HepG2 (cell line): ENCODE data around the gene CSK. TPM values are rescaled to one million over a fixed set of nuclear protein-coding genes. Genes with fewer than 3 reads are reported as not detected.

Experiments
- ATAC-seq: fragments of 200-7000 bp; cut with Tn5 transposase; 3 replicates; pipeline ENCODE4 v1.9.1; 2020; ENCODE audit warnings: mild to moderate bottlenecking, moderate library complexity
- BruUV-seq: library from RNA; stranded (reverse); fragments of 400-500 nt; replicated peaks from 2 replicates; lab custom pipeline; 2021; lab: Mats Ljungman, UMichigan
- CTCF ChIA-PET: fragments of 300-600 bp; formaldehyde crosslinking; extraction: SDS; loops from one replicate; lab custom pipeline; 2021; ENCODE audit warnings: low total read pairs, inconsistent platforms, low intra/inter-chr PET ratio; lab: Yijun Ruan, JAX
- POLR2A ChIA-PET: fragments of 350-600 bp; sonication (Branson Sonifier 250); formaldehyde crosslinking; loops from one replicate; lab custom pipeline; 2020; ENCODE audit warnings: antibody characterized with exemption, inconsistent platforms; lab: Yijun Ruan, JAX
- DNase-seq: peaks from one replicate; pipeline ENCODE4 v3.0.0-alpha.2; 2015; ENCODE audit warnings: low spot score
- FAIRE-seq: peaks from 3 replicates; lab custom pipeline; 2011; peaks lifted over from hg19 to GRCh38; lab: Jason Lieb, UNC
- H2AFZ ChIP-seq: one replicate; pipeline ENCODE4 v1.6.1; 2011; ENCODE audit warnings: low read length, inconsistent platforms
- H3K27ac ChIP-seq: fragments of 300-600 bp; 3 replicates; pipeline ENCODE4 v1.8.0; 2011; ENCODE audit warnings: mixed run types, mild to moderate bottlenecking, mixed read lengths, low read length, inconsistent platforms; ENCODE audit not compliant: insufficient read depth; ENCODE audit errors: extremely low read length
- H3K27me3 ChIP-seq, 2 experiments: fragments of 200-600 bp in 1 of 2; 2 replicates in 1 of 2; 3 replicates in 1 of 2; pipeline versions ENCODE4 v1.6.0 to v1.8.0; 2011; ENCODE audit warnings: low read length in 2 of 2, mild to moderate bottlenecking in 2 of 2, moderate library complexity in 2 of 2, inconsistent platforms in 1 of 2; ENCODE audit not compliant: insufficient read depth in 2 of 2, control insufficient read depth in 1 of 2
- H3K36me3 ChIP-seq, 2 experiments: fragments of 200-600 bp in 1 of 2; replicated peaks in 1 of 2; 2 replicates in 1 of 2; 3 replicates in 1 of 2; pipeline versions ENCODE4 v1.5.1 to v1.8.0; 2011; ENCODE audit warnings: low read length in 2 of 2, inconsistent platforms in 1 of 2; ENCODE audit not compliant: insufficient read depth in 2 of 2, control insufficient read depth in 1 of 2
- H3K4me1 ChIP-seq: 2 replicates; pipeline ENCODE4 v1.5.1; 2012; ENCODE audit warnings: low read length, inconsistent platforms; ENCODE audit not compliant: insufficient read depth
- H3K4me2 ChIP-seq: 2 replicates; pipeline ENCODE4 v1.6.0; 2011; ENCODE audit warnings: low read depth, low read length, inconsistent platforms
- H3K4me3 ChIP-seq, 3 experiments: fragments of 200-600 bp in 1 of 3; sonication (generic), shearing (Covaris generic) in 1 of 3; replicated peaks in 1 of 3; 2 replicates each; pipeline ENCODE4 v1.5.1; 2011 to 2016; ENCODE audit warnings: low read length in 3 of 3, inconsistent platforms in 2 of 3, low read depth in 2 of 3, mild to moderate bottlenecking in 2 of 3, control low read depth in 1 of 3, mixed read lengths in 1 of 3; ENCODE audit not compliant: insufficient read depth in 1 of 3
- H3K79me2 ChIP-seq: one replicate; pipeline ENCODE4 v1.6.1; 2011; ENCODE audit warnings: low read length, inconsistent platforms; ENCODE audit not compliant: insufficient read depth
- H3K9ac ChIP-seq: 2 replicates; pipeline ENCODE4 v1.6.0; 2011; ENCODE audit warnings: mild to moderate bottlenecking, low read depth, low read length, inconsistent platforms; ENCODE audit not compliant: insufficient read depth
- H3K9me3 ChIP-seq: 2 replicates; pipeline ENCODE4 v1.5.1; 2012; ENCODE audit warnings: mild to moderate bottlenecking, low read length
- H4K20me1 ChIP-seq: 2 replicates; pipeline ENCODE4 v1.6.0; 2011; ENCODE audit warnings: inconsistent platforms, mild to moderate bottlenecking, low read length, moderate library complexity; ENCODE audit not compliant: insufficient read depth
- CERS6 ChIP-seq: sonication (generic); formaldehyde crosslinking; IDR thresholded peaks from 2 replicates; pipeline ENCODE4 v1.5.0; 2020; ENCODE audit warnings: missing genetic modification reagents
- CSRNP1 ChIP-seq: sonication (generic); formaldehyde crosslinking; IDR thresholded peaks from 2 replicates; pipeline ENCODE4 v1.8.1; 2023; ENCODE audit warnings: mild to moderate bottlenecking, missing genetic modification reagents
- DPF2 ChIP-seq: sonication (generic); formaldehyde crosslinking; IDR thresholded peaks from 2 replicates; pipeline ENCODE4 v1.4.0; 2020; ENCODE audit warnings: mild to moderate bottlenecking, low read depth, missing genetic modification reagents, borderline replicate concordance
- FLYWCH1 ChIP-seq: sonication (generic); formaldehyde crosslinking; IDR thresholded peaks from 2 replicates; pipeline ENCODE4 v1.8.1; 2023; ENCODE audit warnings: mild to moderate bottlenecking, missing genetic modification reagents
- FOSL1 ChIP-seq: sonication (generic); formaldehyde crosslinking; IDR thresholded peaks from 2 replicates; pipeline ENCODE4 v1.9.0; 2021; ENCODE audit warnings: missing genetic modification reagents, borderline replicate concordance
- NFATC3 ChIP-seq: sonication (generic); formaldehyde crosslinking; IDR thresholded peaks from 2 replicates; pipeline ENCODE4 v1.5.1; 2020; ENCODE audit warnings: mild to moderate bottlenecking, missing genetic modification reagents
- TAF1 ChIP-seq: sonication (generic); formaldehyde crosslinking; IDR thresholded peaks from 2 replicates; pipeline ENCODE4 v1.4.0; 2020; ENCODE audit warnings: missing genetic modification reagents
- TEF ChIP-seq: sonication (generic); formaldehyde crosslinking; IDR thresholded peaks from 2 replicates; pipeline ENCODE4 v1.5.0; 2020; ENCODE audit warnings: missing genetic modification reagents
- ZNF230 ChIP-seq: sonication (generic); formaldehyde crosslinking; IDR thresholded peaks from 2 replicates; pipeline ENCODE4 v1.4.0; 2020; ENCODE audit warnings: mild to moderate bottlenecking, missing genetic modification reagents
- ZNF30 ChIP-seq: sonication (generic); formaldehyde crosslinking; IDR thresholded peaks from 2 replicates; pipeline ENCODE4 v1.5.0; 2020; ENCODE audit warnings: mild to moderate bottlenecking, missing genetic modification reagents
- ZNF576 ChIP-seq: sonication (generic); formaldehyde crosslinking; IDR thresholded peaks from 2 replicates; pipeline ENCODE4 v1.4.0; 2020; ENCODE audit warnings: mild to moderate bottlenecking, missing genetic modification reagents
- ZNF710 ChIP-seq: sonication (generic); formaldehyde crosslinking; IDR thresholded peaks from 2 replicates; pipeline ENCODE4 v1.5.0; 2020; ENCODE audit warnings: mild to moderate bottlenecking, missing genetic modification reagents, borderline replicate concordance
- ZNF83 ChIP-seq: sonication (generic); formaldehyde crosslinking; IDR thresholded peaks from 2 replicates; pipeline ENCODE4 v1.4.0; 2020; ENCODE audit warnings: missing genetic modification reagents, mild to moderate bottlenecking, borderline replicate concordance
- ZSCAN9 ChIP-seq: IDR thresholded peaks from 2 replicates; pipeline ENCODE4 v1.6.1; 2016; ENCODE audit warnings: borderline replicate concordance
- WGBS: methylation state at CpG from one replicate; pipeline ENCODE4 v1.1.6; 2017; ENCODE audit warnings: low lambda C conversion rate; 5-methylcytosine and 5-hydroxymethylcytosine counted together
- in situ Hi-C: cut with HindIII; loops from 2 replicates; pipeline ENCODE4 v1.10.0; 2017; ENCODE audit warnings: low pct_unique_long_range_greater_than_20kb; ENCODE audit not compliant: extremely low pct_ligation_motif_present
- intact Hi-C: fragments of 100-400 bp; cut with micrococcal nuclease; formaldehyde crosslinking; loops from one replicate; pipeline ENCODE4 v1.10.0; 2022; ENCODE audit not compliant: unreplicated experiment
- polyA plus RNA-seq, 8 experiments: library from polyadenylated mRNA; depleted of rRNA in 3 of 8; stranded (reverse) in 7 of 8; unstranded in 1 of 8; fragments of >200 nt; fragmentation: Illumina TruSeq in 4 of 8; extraction: Trizol in 4 of 8; gene quantifications; 2 replicates each; pipeline versions ENCODE4 v1.2.1 to v1.2.3, GENCODE V29; 2011 to 2016; ENCODE audit warnings: low read depth in 4 of 8, missing spikeins in 1 of 8, mixed read lengths in 1 of 8; ENCODE audit not compliant: insufficient read depth in 1 of 8
- total RNA-seq, 5 experiments: library from RNA; depleted of rRNA; stranded (reverse); fragments of >200 nt; fragmentation: Illumina TruSeq; extraction: Trizol; gene quantifications; 2 replicates each; pipeline ENCODE4 v1.2.3, GENCODE V29; 2016; ENCODE audit warnings: low read depth in 1 of 5

CSK gene
- total and polyA plus RNA-seq, 2 of the 13 experiments (the other 11 are each of a cell fraction or from before 2014, with no cell fraction given), result 12.5 to 21.3 TPM

- no peak for TF ChIP-seq CSRNP1
- TF ChIP-seq FOSL1 (CRISPR knock-in tag), result no peak
- no peak for TF ChIP-seq ZSCAN9 (CRISPR knock-in tag)
- no peak for TF ChIP-seq DPF2 (CRISPR knock-in tag)
- TF ChIP-seq ZNF83 (CRISPR knock-in tag), result no peak
These were observed 1.9 kb downstream of the CSK start (continued) for GRCh38 chr15:74783808-74784175.

- BruUV-seq, result TSS peak; percentile 41
These were observed 2.7 kb downstream of the CSK start for GRCh38 chr15:74784426-74785193.

More at GRCh38 chr15:74784426-74785193, 2.7 kb downstream of the CSK start:
- Histone ChIP-seq H3K4me1 (peaks cover 69% of the 10 kb centered on the region), H2AFZ (no peak overlapping the region), H3K27ac (no peak overlapping the region), H3K27me3 (no peaks in the 10 kb centered on the region), H3K4me3 (no peak overlapping the region), H3K4me2 (peak overlapping the region; percentile 86), H3K36me3 (peaks cover 1 to 21% of the 10 kb centered on the region in 2 experiments; a peak in 3 of 5 replicates), H3K9me3 (no peaks in the 10 kb centered on the region), H4K20me1 (peaks cover 19% of the 10 kb centered on the region), H3K9ac (peak overlapping the region; percentile 78; the same call in 1 of the 2 replicates), H3K79me2 (peaks cover 54% of the 10 kb centered on the region)
- FAIRE-seq, result no peak
- CTCF ChIA-PET, result no interaction called here
- TF ChIP-seq TEF (CRISPR knock-in tag) (no peak), NFATC3 (no peak), CERS6 (CRISPR knock-in tag) (no peak), ZNF576 (CRISPR knock-in tag) (no peak), FLYWCH1 (CRISPR knock-in tag) (no peak), ZNF30 (CRISPR knock-in tag) (no peak), ZNF710 (CRISPR knock-in tag) (no peak), ZNF230 (CRISPR knock-in tag) (no peak), TAF1 (CRISPR knock-in tag) (no peak)
- ATAC-seq, result no peak
- in situ Hi-C loops, result loop anchor here (10.0 kb wide), 1 partner anchor 240 kb away; the partner anchor contains the start of gene ARID3B
- intact Hi-C loops, result loop anchor here (5.0 kb wide), 1 partner anchor 33 kb away; no protein-coding TSS in a partner anchor
- WGBS, result 91% methylated on average over 8 of the region's 8 CpGs
- no peak for DNase-seq
- POLR2A ChIA-PET, result interaction anchor here (1.4 to 3.5 kb wide), 4 partner anchors 9 to 153 kb away, joined by 4 to 21 read pairs (median 8); no protein-coding TSS in a partner anchor
